B cell (primary cell): ENCODE data around the gene HS6ST3. TPM values are rescaled to one million over a fixed set of nuclear protein-coding genes. Genes with fewer than 3 reads are reported as not detected.

Source experiments
- ATAC-seq: fragments of 200-7000 bp; cut with Tn5 transposase; one replicate; pipeline ENCODE4 v1.10.0; 2021; ENCODE audit warnings: low read depth, mild to moderate bottlenecking, moderate number of reproducible peaks, moderate library complexity
- CTCF ChIA-PET: fragments of 350-600 bp; sonication (Branson Sonifier 250); formaldehyde crosslinking; loops from one replicate; lab custom pipeline; 2021; ENCODE audit warnings: antibody characterized with exemption, inconsistent platforms; lab: Charles Lee
- POLR2A ChIA-PET: fragments of 350-600 bp; sonication (Branson Sonifier 250); formaldehyde crosslinking; loops from one replicate; lab custom pipeline; 2021; ENCODE audit warnings: antibody characterized with exemption; lab: Charles Lee
- DNase-seq: peaks from one replicate; pipeline ENCODE4 v3.0.0; 2013
- H2AFZ ChIP-seq: 2 replicates; pipeline ENCODE4 v1.6.1; 2012; ENCODE audit warnings: mild to moderate bottlenecking, low read depth, low read length; ENCODE audit not compliant: insufficient read depth, poor library complexity, severe bottlenecking
- H3K27ac ChIP-seq, 2 donors: 1 replicate in 1 of 2; 2 replicates in 1 of 2; pipeline ENCODE4 v1.5.1; 2012 to 2013; ENCODE audit warnings: low read length in 2 of 2, mild to moderate bottlenecking in 2 of 2, moderate library complexity in 1 of 2
- H3K27me3 ChIP-seq, 4 experiments: fragments of 200-600 bp in 1 of 4; sonication (generic) in 1 of 4; replicated peaks in 1 of 4; 1 replicate in 2 of 4; 2 replicates in 2 of 4; pipeline versions ENCODE4 v1.6.1 to v1.7.0; 2013 to 2016; ENCODE audit warnings: low read length in 3 of 4, mild to moderate bottlenecking in 2 of 4, mixed read lengths in 1 of 4, moderate library complexity in 1 of 4; ENCODE audit not compliant: insufficient read depth in 4 of 4, control insufficient read depth in 3 of 4; ENCODE audit errors: control extremely low read depth in 1 of 4
- H3K36me3 ChIP-seq, 2 experiments: replicated peaks in 1 of 2; 1 replicate in 1 of 2; 2 replicates in 1 of 2; pipeline versions ENCODE4 v1.6.1 to v1.7.1; 2013; ENCODE audit warnings: low read length in 1 of 2; ENCODE audit not compliant: insufficient read depth in 2 of 2, control insufficient read depth in 1 of 2; ENCODE audit errors: control extremely low read depth in 1 of 2, extremely low read depth in 1 of 2
- H3K4me1 ChIP-seq, 2 donors: fragments of 200-600 bp in 1 of 2; sonication (generic) in 1 of 2; 1 replicate in 1 of 2; 2 replicates in 1 of 2; pipeline versions ENCODE4 v1.5.1 to v1.6.1; 2013 to 2017; ENCODE audit warnings: low read length in 2 of 2; ENCODE audit not compliant: control insufficient read depth in 2 of 2, insufficient read depth in 2 of 2
- H3K4me2 ChIP-seq: replicated peaks from 2 replicates; pipeline ENCODE3; 2012; ENCODE audit warnings: mild to moderate bottlenecking, low read depth, low read length; ENCODE audit not compliant: poor library complexity, severe bottlenecking
- H3K4me3 ChIP-seq, 5 experiments: fragments of 200-600 bp in 1 of 5; sonication (generic) in 1 of 5; 1 replicate in 3 of 5; 2 replicates in 2 of 5; pipeline versions ENCODE4 v1.5.1 to v1.7.0; 2011 to 2016; ENCODE audit warnings: low read length in 4 of 5, mild to moderate bottlenecking in 4 of 5, low read depth in 2 of 5, control low read depth in 1 of 5, moderate library complexity in 1 of 5; ENCODE audit not compliant: insufficient read depth in 1 of 5; ENCODE audit errors: control extremely low read depth in 1 of 5, extremely low read depth in 1 of 5
- H3K79me2 ChIP-seq: fragments of 200-600 bp; sonication (generic); one replicate; pipeline ENCODE4 v1.6.0; 2016; ENCODE audit warnings: low read length; ENCODE audit not compliant: control insufficient read depth, insufficient read depth
- H3K9ac ChIP-seq: fragments of 200-600 bp; sonication (generic); 2 replicates; pipeline ENCODE4 v1.6.1; 2017; ENCODE audit warnings: mild to moderate bottlenecking, low read length, moderate library complexity
- H3K9me3 ChIP-seq, 3 donors: one replicate each; pipeline versions ENCODE4 v1.6.1 to v1.7.1; 2013; ENCODE audit warnings: low read length in 2 of 3; ENCODE audit not compliant: control insufficient read depth in 2 of 3, insufficient read depth in 1 of 3; ENCODE audit errors: control extremely low read depth in 1 of 3
- H4K20me1 ChIP-seq: 2 replicates; pipeline ENCODE4 v1.6.0; 2012; ENCODE audit warnings: mild to moderate bottlenecking, low read length; ENCODE audit not compliant: insufficient read depth, control insufficient read depth, poor library complexity, severe bottlenecking
- H3K27ac Mint-ChIP-seq: one replicate; pipeline ENCODE4 v1.8.0; 2021; ENCODE audit warnings: mixed read lengths
- H3K27me3 Mint-ChIP-seq: one replicate; pipeline ENCODE4 v1.8.0; 2021; ENCODE audit warnings: mixed read lengths
- H3K4me1 Mint-ChIP-seq: one replicate; pipeline ENCODE4 v1.8.0; 2021; ENCODE audit warnings: mixed read lengths
- H3K4me3 Mint-ChIP-seq: one replicate; pipeline ENCODE4 v1.8.0; 2021; ENCODE audit warnings: mixed read lengths
- H3K9me3 Mint-ChIP-seq: one replicate; pipeline ENCODE4 v1.8.0; 2022; ENCODE audit warnings: mixed read lengths; ENCODE audit not compliant: insufficient read depth
- CTCF ChIP-seq: fragments of 200-600 bp; IDR thresholded peaks from one replicate; pipeline ENCODE4 v1.8.0; 2022; ENCODE audit warnings: antibody characterized with exemption, mild to moderate bottlenecking
- EZH2 ChIP-seq: IDR thresholded peaks from 2 replicates; pipeline ENCODE4 v1.6.1; 2012; ENCODE audit warnings: borderline replicate concordance, low read depth, mild to moderate bottlenecking, moderate library complexity, low read length; ENCODE audit not compliant: insufficient read depth, poor library complexity, severe bottlenecking
- WGBS: methylation state at CpG from one replicate; pipeline ENCODE4 v1.1.5; 2013; ENCODE audit warnings: missing lambda C conversion rate; ENCODE audit not compliant: insufficient coverage; 5-methylcytosine and 5-hydroxymethylcytosine counted together
- intact Hi-C: fragments of 100-400 bp; cut with micrococcal nuclease; formaldehyde crosslinking; loops from one replicate; pipeline ENCODE4 v1.10.0; 2022
- polyA plus RNA-seq: library from polyadenylated mRNA; depleted of rRNA; stranded (reverse); fragments of >200 nt; gene quantifications from 2 replicates; pipeline ENCODE4 v1.2.3, GENCODE V29; 2012
- total RNA-seq, 2 donors: library from RNA; stranded (reverse); fragments of 120-200 nt in 1 of 2; gene quantifications; 1 replicate in 1 of 2; 2 replicates in 1 of 2; pipeline versions ENCODE4 v1.2.3 to v1.2.4, GENCODE V29; 2013 to 2022

The HS6ST3 gene
- total and polyA plus RNA-seq, 2 donors (not counting 1 experiment from before 2014, with no cell fraction given): not detected

- POLR2A ChIA-PET: no interaction called here
- Mint-ChIP-seq H3K9me3 (peaks cover 5% of the 10 kb centered on the region), H3K27ac (no peak overlapping the region), H3K4me3 (no peak overlapping the region), H3K27me3 (no peaks in the 10 kb centered on the region), H3K4me1 (no peaks in the 10 kb centered on the region)
- intact Hi-C loops: no loop called here
- DNase-seq (no peak), ATAC-seq (no peak)
- Histone ChIP-seq H3K36me3 (no peaks in the 10 kb centered on the region), H3K4me1 (no peaks in the 10 kb centered on the region), H4K20me1 (no peaks in the 10 kb centered on the region), H3K4me3 (no peak overlapping the region), H3K9me3 (no peaks in the 10 kb centered on the region), H3K27ac (no peak overlapping the region), H3K9ac (no peak overlapping the region), H3K79me2 (no peaks in the 10 kb centered on the region), H2AFZ (no peak overlapping the region), H3K27me3 (no peaks in the 10 kb centered on the region), H3K4me2 (no peak overlapping the region)
- WGBS: 83% methylated on average over 2 of the region's 2 CpGs
- TF ChIP-seq EZH2: no peak
- no peak for TF ChIP-seq CTCF
- CTCF ChIA-PET: no interaction called here
These were observed 453.1 kb downstream of the HS6ST3 start for GRCh38 chr13:96542986-96543385.

- Mint-ChIP-seq H3K4me3 (no peak overlapping the region), H3K27me3 (no peaks in the 10 kb centered on the region), H3K27ac (no peak overlapping the region), H3K9me3 (peaks cover 2% of the 10 kb centered on the region), H3K4me1 (no peaks in the 10 kb centered on the region)
- Histone ChIP-seq H3K4me1 (no peaks in the 10 kb centered on the region), H3K79me2 (no peaks in the 10 kb centered on the region), H3K9ac (no peak overlapping the region), H4K20me1 (no peaks in the 10 kb centered on the region), H2AFZ (no peak overlapping the region), H3K4me3 (no peak overlapping the region), H3K36me3 (no peaks in the 10 kb centered on the region), H3K27me3 (no peaks in the 10 kb centered on the region), H3K4me2 (no peak overlapping the region), H3K27ac (no peak overlapping the region), H3K9me3 (no peaks in the 10 kb centered on the region)
- DNase-seq: no peak
- CTCF ChIA-PET: no interaction called here
- TF ChIP-seq CTCF (no peak), EZH2 (no peak)
- intact Hi-C loops: no loop called here
- WGBS: no CpG with 5 or more reads among the region's 2 CpGs
- no peak for ATAC-seq
- POLR2A ChIA-PET: no interaction called here
These were observed 455.1 kb downstream of the HS6ST3 start for GRCh38 chr13:96544957-96545356.
